Measurements from ENCODE around the gene LINS1.

Gene LINS1

DNA sequence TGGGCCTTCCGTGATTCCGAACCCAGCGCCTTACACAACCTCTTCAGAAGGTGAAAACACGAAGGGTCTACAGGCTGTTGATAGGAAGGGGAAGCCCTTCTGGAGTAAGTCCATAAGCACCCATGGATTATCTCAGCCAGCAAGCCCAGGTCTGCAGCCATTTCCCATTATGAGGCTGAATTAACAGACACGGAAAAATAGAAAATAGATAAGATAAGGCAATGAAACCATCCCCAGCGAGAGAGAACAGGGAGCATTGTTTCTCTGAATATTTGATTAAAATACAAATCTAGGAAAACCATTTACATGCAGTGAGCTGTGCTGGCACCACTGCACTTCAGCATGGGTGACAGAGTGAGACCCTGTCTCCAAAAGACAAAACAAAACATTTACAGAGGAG lies 57.0 kb downstream of the LINS1 start:
- Histone ChIP-seq H3K9ac (ENCODE audit: low read length) (no peak overlapping the region), H3K4me1 (ENCODE audit: control insufficient read depth, insufficient read depth, low read length) (no peaks in the 10 kb centered on the region), H3K27me3 (replicated peaks; ENCODE audit: control insufficient read depth, insufficient read depth, low read length) (no peaks in the 10 kb centered on the region), H3K9me3 (ENCODE audit: control insufficient read depth, low read length) (no peaks in the 10 kb centered on the region), H3K36me3 (ENCODE audit: control insufficient read depth, insufficient read depth, low read length, severe bottlenecking) (no peaks in the 10 kb centered on the region), H3K4me3 (ENCODE audit: low read length) (no peak overlapping the region)
- DNase-seq (ENCODE audit: low read depth), result no peak

DNA sequence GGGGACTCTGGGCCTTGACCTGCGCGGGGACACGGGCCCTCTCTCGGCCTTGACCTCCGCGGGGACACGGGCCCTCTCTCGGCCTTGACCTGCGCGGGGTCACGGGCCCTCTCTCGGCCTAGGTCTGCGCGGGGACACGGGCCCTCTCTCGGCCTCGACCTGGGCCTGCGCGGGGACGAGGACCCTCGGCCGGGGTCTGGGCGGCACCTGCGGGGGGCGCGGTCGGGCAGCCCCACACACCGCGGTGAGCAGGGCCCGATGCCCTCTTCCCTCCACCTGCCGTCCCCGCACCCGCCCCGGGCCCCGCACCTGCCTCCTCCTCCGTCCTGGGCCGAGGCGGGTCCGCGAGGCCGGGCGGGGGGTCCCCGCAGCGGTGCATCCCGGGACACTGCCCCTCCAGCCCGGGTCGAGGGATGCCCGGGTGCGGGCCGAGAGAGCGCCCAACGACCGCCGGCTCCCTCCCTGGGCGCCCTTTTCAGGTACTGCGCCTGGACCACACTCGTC lies 57.6 kb downstream of the LINS1 start:
- Histone ChIP-seq H3K4me3 (ENCODE audit: low read length) (no peak overlapping the region), H3K9me3 (ENCODE audit: control insufficient read depth, low read length) (no peaks in the 10 kb centered on the region), H3K27me3 (replicated peaks; ENCODE audit: control insufficient read depth, insufficient read depth, low read length) (no peaks in the 10 kb centered on the region), H3K9ac (ENCODE audit: low read length) (no peak overlapping the region), H3K4me1 (ENCODE audit: control insufficient read depth, insufficient read depth, low read length) (no peaks in the 10 kb centered on the region), H3K36me3 (ENCODE audit: control insufficient read depth, insufficient read depth, low read length, severe bottlenecking) (no peaks in the 10 kb centered on the region)
- DNase-seq (ENCODE audit: low read depth), result no peak

DNA sequence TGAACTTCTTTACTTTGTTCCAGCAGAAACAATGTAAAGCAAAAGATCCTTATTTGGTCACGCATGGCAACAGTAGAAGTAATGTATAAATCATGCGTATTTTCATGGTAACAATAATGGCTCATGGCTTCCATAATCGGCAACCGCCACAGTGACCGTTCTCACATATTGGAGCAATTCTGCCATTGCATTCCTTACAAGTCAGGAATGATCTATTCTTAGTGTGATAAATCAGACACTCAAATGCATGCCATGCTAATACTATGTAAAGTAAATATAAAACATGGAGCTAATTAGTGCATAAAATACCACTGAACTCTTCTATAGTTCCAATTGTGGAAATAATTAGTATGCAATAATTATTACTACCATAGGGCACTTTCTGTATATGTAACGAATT lies 59.7 kb downstream of the LINS1 start:
- Histone ChIP-seq H3K36me3 (ENCODE audit: control insufficient read depth, insufficient read depth, low read length, severe bottlenecking) (no peaks in the 10 kb centered on the region), H3K9ac (ENCODE audit: low read length) (no peak overlapping the region), H3K4me1 (ENCODE audit: control insufficient read depth, insufficient read depth, low read length) (no peaks in the 10 kb centered on the region), H3K4me3 (ENCODE audit: low read length) (no peak overlapping the region), H3K9me3 (ENCODE audit: control insufficient read depth, low read length) (no peaks in the 10 kb centered on the region), H3K27me3 (replicated peaks; ENCODE audit: control insufficient read depth, insufficient read depth, low read length) (no peaks in the 10 kb centered on the region)
- no peak for DNase-seq (ENCODE audit: low read depth)

GRCh38 chr15:100537331-100537730 lies 64.7 kb downstream of the LINS1 start:
- Histone ChIP-seq H3K4me1 (ENCODE audit: control insufficient read depth, insufficient read depth, low read length) (no peaks in the 10 kb centered on the region), H3K36me3 (ENCODE audit: control insufficient read depth, insufficient read depth, low read length, severe bottlenecking) (no peaks in the 10 kb centered on the region), H3K4me3 (ENCODE audit: low read length) (no peak overlapping the region), H3K9ac (ENCODE audit: low read length) (no peak overlapping the region), H3K27me3 (replicated peaks; ENCODE audit: control insufficient read depth, insufficient read depth, low read length) (peaks cover 6% of the 10 kb centered on the region), H3K9me3 (ENCODE audit: control insufficient read depth, low read length) (no peaks in the 10 kb centered on the region)
- DNase-seq (ENCODE audit: low read depth), result no peak

- H3K36me3 ChIP-seq (ENCODE audit: control insufficient read depth, insufficient read depth, low read length, severe bottlenecking), result no peaks in the 10 kb centered on the region
These were observed 65.3 kb downstream of the LINS1 start for GRCh38 chr15:100536733-100537132.

DNA sequence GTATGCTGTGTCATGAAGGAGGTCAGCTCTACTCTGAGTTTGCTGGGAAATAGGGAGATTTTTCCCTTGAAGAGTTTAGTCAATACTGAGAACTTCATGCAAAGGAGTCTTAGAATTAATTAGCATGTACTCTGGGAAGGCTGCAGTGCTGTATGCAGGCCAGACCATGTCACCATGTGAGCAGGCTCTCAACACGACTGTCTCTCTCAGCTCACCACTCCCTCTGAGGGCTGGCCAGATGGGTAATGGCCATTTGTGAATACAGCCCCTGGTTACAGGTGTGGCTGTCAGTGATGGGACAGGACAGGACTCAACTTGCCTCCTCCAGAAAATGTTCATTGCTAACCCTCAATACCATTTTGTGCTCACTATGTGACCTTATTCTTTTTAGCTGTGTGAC lies 68.1 kb downstream of the LINS1 start:
- no peaks in the 10 kb centered on the region for H3K4me1 ChIP-seq (ENCODE audit: control insufficient read depth, insufficient read depth, low read length)
- no peak for DNase-seq (ENCODE audit: low read depth)
- peaks cover 18% of the 10 kb centered on the region for H3K27me3 ChIP-seq (replicated peaks; ENCODE audit: control insufficient read depth, insufficient read depth, low read length)
- no peaks in the 10 kb centered on the region for H3K36me3 ChIP-seq (ENCODE audit: control insufficient read depth, insufficient read depth, low read length, severe bottlenecking)
- H3K4me3 ChIP-seq (ENCODE audit: low read length), result no peak overlapping the region
- no peak overlapping the region for H3K9ac ChIP-seq (ENCODE audit: low read length)
- no peaks in the 10 kb centered on the region for H3K9me3 ChIP-seq (ENCODE audit: control insufficient read depth, low read length)

More at GRCh38 chr15:100536733-100537132, 65.3 kb downstream of the LINS1 start:
- Histone ChIP-seq H3K4me1 (ENCODE audit: control insufficient read depth, insufficient read depth, low read length) (no peaks in the 10 kb centered on the region), H3K27me3 (replicated peaks; ENCODE audit: control insufficient read depth, insufficient read depth, low read length) (peaks cover 6% of the 10 kb centered on the region), H3K9ac (ENCODE audit: low read length) (no peak overlapping the region), H3K4me3 (ENCODE audit: low read length) (no peak overlapping the region), H3K9me3 (ENCODE audit: control insufficient read depth, low read length) (no peaks in the 10 kb centered on the region)
- no peak for DNase-seq (ENCODE audit: low read depth)

DNA sequence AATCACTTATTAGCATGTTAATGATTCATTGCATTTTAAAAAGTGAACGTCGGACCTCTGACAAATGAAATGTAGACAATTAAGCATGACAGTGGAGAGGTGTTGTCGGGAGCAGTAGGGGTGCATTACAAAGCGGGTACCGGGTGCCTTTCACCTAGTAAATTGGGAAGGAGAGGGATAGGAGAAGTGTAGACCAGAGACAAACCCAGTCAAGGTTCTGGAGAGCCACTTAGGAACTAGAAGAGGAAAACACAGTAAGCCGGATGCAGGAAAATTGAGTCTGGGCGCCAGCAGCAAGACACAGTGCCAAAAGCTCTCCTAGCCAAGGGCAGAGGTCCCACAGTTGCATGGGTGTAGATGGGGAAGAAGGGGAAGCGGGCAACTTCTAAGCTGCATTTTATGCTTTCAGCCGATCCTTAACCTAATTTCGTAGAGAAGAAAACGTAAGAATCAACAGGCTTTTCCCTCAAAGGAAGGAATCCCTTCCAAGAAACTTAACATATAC lies 70.1 kb downstream of the LINS1 start:
- Histone ChIP-seq H3K9ac (ENCODE audit: low read length) (no peak overlapping the region), H3K4me1 (ENCODE audit: control insufficient read depth, insufficient read depth, low read length) (no peaks in the 10 kb centered on the region), H3K4me3 (ENCODE audit: low read length) (no peak overlapping the region), H3K36me3 (ENCODE audit: control insufficient read depth, insufficient read depth, low read length, severe bottlenecking) (no peaks in the 10 kb centered on the region), H3K9me3 (ENCODE audit: control insufficient read depth, low read length) (no peaks in the 10 kb centered on the region), H3K27me3 (replicated peaks; ENCODE audit: control insufficient read depth, insufficient read depth, low read length) (peaks cover 23% of the 10 kb centered on the region)
- DNase-seq (ENCODE audit: low read depth), result no peak

GRCh38 chr15:100531204-100531603 lies 70.8 kb downstream of the LINS1 start:
- Histone ChIP-seq H3K9ac (ENCODE audit: low read length) (no peak overlapping the region), H3K27me3 (replicated peaks; ENCODE audit: control insufficient read depth, insufficient read depth, low read length) (peaks cover 23% of the 10 kb centered on the region), H3K4me3 (ENCODE audit: low read length) (no peak overlapping the region), H3K9me3 (ENCODE audit: control insufficient read depth, low read length) (no peaks in the 10 kb centered on the region), H3K36me3 (ENCODE audit: control insufficient read depth, insufficient read depth, low read length, severe bottlenecking) (no peaks in the 10 kb centered on the region), H3K4me1 (ENCODE audit: control insufficient read depth, insufficient read depth, low read length) (no peaks in the 10 kb centered on the region)
- DNase-seq (ENCODE audit: low read depth), result no peak

GRCh38 chr15:100529556-100529955 lies 72.4 kb downstream of the LINS1 start:
- H3K4me1 ChIP-seq (ENCODE audit: control insufficient read depth, insufficient read depth, low read length), result peaks cover 16% of the 10 kb centered on the region
- no peak overlapping the region for H3K4me3 ChIP-seq (ENCODE audit: low read length)
- no peaks in the 10 kb centered on the region for H3K9me3 ChIP-seq (ENCODE audit: control insufficient read depth, low read length)
- no peaks in the 10 kb centered on the region for H3K36me3 ChIP-seq (ENCODE audit: control insufficient read depth, insufficient read depth, low read length, severe bottlenecking)
- H3K27me3 ChIP-seq (replicated peaks; ENCODE audit: control insufficient read depth, insufficient read depth, low read length), result peaks cover 23% of the 10 kb centered on the region
- DNase-seq (ENCODE audit: low read depth), result no peak
- H3K9ac ChIP-seq (ENCODE audit: low read length), result no peak overlapping the region

DNA sequence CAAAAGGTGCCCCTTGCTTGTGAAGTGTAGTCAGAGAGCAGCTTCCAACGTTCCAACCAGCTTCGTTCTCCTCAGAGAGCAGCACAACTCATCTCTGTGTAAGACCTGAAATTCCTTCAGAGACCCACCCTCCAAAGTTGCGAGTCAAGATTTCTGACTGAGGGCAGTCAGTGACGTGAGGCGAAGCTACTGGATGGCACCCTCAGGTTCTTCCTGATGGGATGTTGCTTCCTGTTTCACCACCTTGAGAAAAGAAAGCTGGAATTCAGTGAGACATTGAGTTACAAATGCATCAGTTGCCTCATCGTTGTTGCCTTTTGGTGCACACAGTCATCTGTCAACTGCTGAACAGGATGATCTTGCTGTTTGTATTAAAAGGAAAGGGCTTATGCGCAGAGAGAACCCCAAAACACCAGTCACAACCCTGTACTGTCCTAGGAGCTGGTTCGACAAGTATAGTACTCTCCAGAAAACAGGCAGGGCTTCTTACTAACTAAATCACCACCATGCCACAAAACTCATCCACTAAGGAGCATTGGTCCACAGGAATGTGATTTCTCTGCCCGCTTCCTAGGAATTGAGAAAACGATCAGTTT lies 73.1 kb downstream of the LINS1 start, which contains the start of gene CERS3:
Gene CERS3 (minus strand): TSS at position 118 of the 596 bp plus-strand sequence. CDS start 27,101 bp downstream, outside the sequence.
- Histone ChIP-seq H3K9ac (ENCODE audit: low read length) (no peak within 1 kb of the TSS), H3K4me3 (ENCODE audit: low read length) (no peak within 1 kb of the TSS), H3K4me1 (ENCODE audit: control insufficient read depth, insufficient read depth, low read length) (peaks cover 16% of the 10 kb centered on the region), H3K36me3 (ENCODE audit: control insufficient read depth, insufficient read depth, low read length, severe bottlenecking) (no peaks in the 10 kb centered on the region), H3K9me3 (ENCODE audit: control insufficient read depth, low read length) (no peaks in the 10 kb centered on the region), H3K27me3 (replicated peaks; ENCODE audit: control insufficient read depth, insufficient read depth, low read length) (peaks cover 23% of the 10 kb centered on the region)
- DNase-seq (ENCODE audit: low read depth), result no peak

DNA sequence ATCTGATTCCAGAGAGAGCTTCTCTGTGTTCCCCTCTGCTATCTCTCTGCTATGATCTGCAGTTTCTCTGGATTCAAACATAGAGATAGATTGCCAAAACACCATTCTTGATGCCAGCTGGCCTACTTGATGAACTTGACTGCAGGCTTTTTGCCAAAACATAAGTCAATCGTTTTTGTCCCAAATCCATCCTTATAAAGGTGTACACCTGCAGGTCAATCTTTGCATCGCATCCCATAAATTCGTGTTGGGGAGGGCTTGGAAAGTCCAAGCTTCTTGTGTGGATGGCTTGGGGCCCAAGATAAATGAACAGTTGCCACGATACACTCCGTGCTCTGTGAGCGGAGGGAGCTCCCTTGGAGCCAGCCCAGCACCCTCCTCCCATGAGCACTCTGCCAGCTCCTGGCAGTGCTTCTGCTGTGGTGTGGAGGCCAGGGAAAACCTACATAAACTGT lies 75.9 kb downstream of the LINS1 start:
- H3K36me3 ChIP-seq (ENCODE audit: control insufficient read depth, insufficient read depth, low read length, severe bottlenecking), result no peaks in the 10 kb centered on the region
- H3K9ac ChIP-seq (ENCODE audit: low read length), result no peak overlapping the region
- no peak for DNase-seq (ENCODE audit: low read depth)
- H3K4me1 ChIP-seq (ENCODE audit: control insufficient read depth, insufficient read depth, low read length), result peaks cover 16% of the 10 kb centered on the region
- peaks cover 14% of the 10 kb centered on the region for H3K27me3 ChIP-seq (replicated peaks; ENCODE audit: control insufficient read depth, insufficient read depth, low read length)
- H3K9me3 ChIP-seq (ENCODE audit: control insufficient read depth, low read length), result peaks cover 7% of the 10 kb centered on the region
- no peak overlapping the region for H3K4me3 ChIP-seq (ENCODE audit: low read length)

Data from adipocyte (in vitro differentiated cells).